Myocyte (in vitro differentiated cells): ENCODE data around the gene SAT2. TPM values are rescaled to one million over a fixed set of nuclear protein-coding genes. Genes with fewer than 3 reads are reported as not detected.

Experiments
- DNase-seq: peaks from one replicate; pipeline ENCODE4 v3.0.0-alpha.2; 2012; ENCODE audit warnings: low read depth
- total RNA-seq: library from RNA; depleted of rRNA; stranded (reverse); fragments of >200 nt; gene quantifications from 2 replicates; pipeline ENCODE4 v1.2.3, GENCODE V29; 2014

Gene SAT2
- total RNA-seq, 1 donor from 2014 or later: 73.1 TPM

GRCh38 chr17:7576432-7576937, 51.1 kb downstream of the SAT2 start:
- no peak for DNase-seq

Other genes starting within 250 kb of the SAT2 start
- gene TNK1, start 246.7 kb downstream of the SAT2 start, total RNA-seq: not detected in 2 replicates
- gene PLSCR3, start 233.3 kb downstream of the SAT2 start, total RNA-seq: 15.1 and 22.3 TPM in 2 replicates
- gene TMEM256, start 223.7 kb downstream of the SAT2 start, total RNA-seq: 69.6 and 76.5 TPM in 2 replicates
- 5.7 and 7.2 TPM in 2 replicates for gene NLGN2, start 220.0 kb downstream of the SAT2 start, total RNA-seq
- not detected in 2 replicates for gene SPEM1, start 207.5 kb downstream of the SAT2 start, total RNA-seq
- gene SPEM2, start 202.2 kb downstream of the SAT2 start, total RNA-seq: not detected in 2 replicates
- not detected in 2 replicates for gene SPEM3, start 199.0 kb downstream of the SAT2 start, total RNA-seq
- gene TMEM102, start 192.4 kb downstream of the SAT2 start, total RNA-seq: 0.13 and 0.21 TPM in 2 replicates
- 41.7 and 89.9 TPM in 2 replicates for gene FGF11, start 188.3 kb downstream of the SAT2 start, total RNA-seq
- gene CHRNB1, start 182.8 kb downstream of the SAT2 start, total RNA-seq: 213 and 222 TPM in 2 replicates
- 32.8 and 38.0 TPM in 2 replicates for gene ZBTB4, start 148.2 kb downstream of the SAT2 start, total RNA-seq
- not detected in 2 replicates for gene SLC35G6, start 146.4 kb downstream of the SAT2 start, total RNA-seq
- gene POLR2A, start 143.5 kb downstream of the SAT2 start, total RNA-seq: 41.2 and 47.1 TPM in 2 replicates
- 7.4 and 8.6 TPM in 2 replicates for gene TNFSF12, start 78.8 kb downstream of the SAT2 start, total RNA-seq
- gene TNFSF13, start 69.1 kb downstream of the SAT2 start, total RNA-seq: 0.11 TPM in 1 of 2 replicates, not detected in the other
- 93.6 and 114 TPM in 2 replicates for gene SENP3, start 65.9 kb downstream of the SAT2 start, total RNA-seq
- gene CD68, start 48.2 kb downstream of the SAT2 start, total RNA-seq: 7.6 and 9.1 TPM in 2 replicates
- gene MPDU1, start 44.0 kb downstream of the SAT2 start, total RNA-seq: 185 and 199 TPM in 2 replicates
- 4.0 and 10.9 TPM in 2 replicates for gene SOX15, start 37.7 kb downstream of the SAT2 start, total RNA-seq
- gene FXR2, start 12.9 kb downstream of the SAT2 start, total RNA-seq: 85.2 and 85.6 TPM in 2 replicates
- 0.43 and 1.4 TPM in 2 replicates for gene SHBG, start 2.3 kb upstream of the SAT2 start, total RNA-seq
- not detected in 2 replicates for gene ATP1B2, start 23.1 kb upstream of the SAT2 start, total RNA-seq
- gene TP53, start 59.7 kb upstream of the SAT2 start, total RNA-seq: 22.0 and 27.6 TPM in 2 replicates
- 4.4 and 4.5 TPM in 2 replicates for gene WRAP53, start 60.7 kb upstream of the SAT2 start, total RNA-seq
- 0.78 and 1.5 TPM in 2 replicates for gene EFNB3, start 77.4 kb upstream of the SAT2 start, total RNA-seq
- gene DNAH2, start 89.9 kb upstream of the SAT2 start, total RNA-seq: 0.11 TPM in 1 of 2 replicates, not detected in the other
- gene KDM6B, start 206.4 kb upstream of the SAT2 start, total RNA-seq: 3.9 and 4.5 TPM in 2 replicates
- 0.72 and 1.8 TPM in 2 replicates for gene TMEM88, start 227.2 kb upstream of the SAT2 start, total RNA-seq
- gene NAA38, start 229.7 kb upstream of the SAT2 start, total RNA-seq: 37.7 and 54.8 TPM in 2 replicates
- gene CYB5D1, start 230.2 kb upstream of the SAT2 start, total RNA-seq: 4.0 and 4.3 TPM in 2 replicates